Ishikawa (cell line): ENCODE measurements around the gene PLA2G4F.
A peak's percentile ranks its signal among the peaks of the same experiment; 100 is the strongest.

Experiments used
- CEBPB ChIP-seq: IDR thresholded peaks from 2 replicates; pipeline ENCODE4 v1.6.1; 2012
- CREB1 ChIP-seq: IDR thresholded peaks from 2 replicates; pipeline ENCODE4 v1.6.1; 2012; ENCODE audit warnings: low read depth
- EGR1 ChIP-seq: IDR thresholded peaks from 2 replicates; pipeline ENCODE4 v1.6.1; 2012
- EP300 ChIP-seq: IDR thresholded peaks from 2 replicates; pipeline ENCODE4 v1.6.1; 2012; ENCODE audit warnings: borderline replicate concordance
- FOXM1 ChIP-seq: IDR thresholded peaks from 2 replicates; pipeline ENCODE4 v1.6.1; 2012; ENCODE audit warnings: low read depth, borderline replicate concordance
- NFIC ChIP-seq: IDR thresholded peaks from 2 replicates; pipeline ENCODE4 v1.6.1; 2012
- RAD21 ChIP-seq: IDR thresholded peaks from 2 replicates; pipeline ENCODE4 v1.6.1; 2012; ENCODE audit warnings: low read depth
- TAF1 ChIP-seq: IDR thresholded peaks from 2 replicates; pipeline ENCODE4 v1.6.1; 2012; ENCODE audit warnings: low read depth, mild to moderate bottlenecking
- TCF12 ChIP-seq: IDR thresholded peaks from 2 replicates; pipeline ENCODE4 v1.6.1; 2012; ENCODE audit warnings: low read depth
- TEAD4 ChIP-seq: IDR thresholded peaks from 2 replicates; pipeline ENCODE4 v1.6.1; 2012
- YY1 ChIP-seq: IDR thresholded peaks from 2 replicates; pipeline ENCODE4 v1.6.1; 2012; ENCODE audit warnings: low read depth
- ZBTB7A ChIP-seq: IDR thresholded peaks from 2 replicates; pipeline ENCODE4 v1.6.1; 2012; ENCODE audit warnings: low read depth
- TF ChIP-seq, protein P1 (sequence below): IDR thresholded peaks from 2 replicates; pipeline ENCODE4 v1.6.1; 2012
- TF ChIP-seq, protein P2 (sequence below): IDR thresholded peaks from 2 replicates; pipeline ENCODE4 v1.6.1; 2012
- TF ChIP-seq, protein P3 (sequence below): IDR thresholded peaks from 2 replicates; pipeline ENCODE4 v1.6.1; 2012; ENCODE audit warnings: low read depth, mild to moderate bottlenecking

PLA2G4F gene

DNA sequence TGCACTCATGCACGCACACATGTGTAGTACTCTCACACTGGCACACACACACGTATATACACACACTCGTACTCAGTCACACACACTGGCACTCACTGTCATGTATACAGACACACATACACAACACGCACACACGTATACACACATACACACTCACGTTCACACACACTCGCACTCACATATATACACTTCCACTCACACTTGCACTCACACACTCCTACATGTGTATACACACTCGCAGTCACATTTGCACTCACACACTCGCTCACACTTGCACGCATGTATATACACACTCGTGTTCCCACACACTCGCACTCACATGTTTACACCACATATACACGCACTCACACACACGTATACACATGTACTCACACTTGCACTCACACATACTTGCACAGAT is 1.5 kb downstream of the PLA2G4F start:
- TF ChIP-seq EGR1, result no peak
- TF ChIP-seq, protein P1, sequence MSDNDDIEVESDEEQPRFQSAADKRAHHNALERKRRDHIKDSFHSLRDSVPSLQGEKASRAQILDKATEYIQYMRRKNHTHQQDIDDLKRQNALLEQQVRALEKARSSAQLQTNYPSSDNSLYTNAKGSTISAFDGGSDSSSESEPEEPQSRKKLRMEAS, result no peak
- no peak for TF ChIP-seq TAF1
- no peak for TF ChIP-seq TCF12
- TF ChIP-seq CEBPB, result no peak
- TF ChIP-seq RAD21, result no peak
- TF ChIP-seq ZBTB7A, result no peak
- TF ChIP-seq NFIC, result no peak
- TF ChIP-seq, protein P2, sequence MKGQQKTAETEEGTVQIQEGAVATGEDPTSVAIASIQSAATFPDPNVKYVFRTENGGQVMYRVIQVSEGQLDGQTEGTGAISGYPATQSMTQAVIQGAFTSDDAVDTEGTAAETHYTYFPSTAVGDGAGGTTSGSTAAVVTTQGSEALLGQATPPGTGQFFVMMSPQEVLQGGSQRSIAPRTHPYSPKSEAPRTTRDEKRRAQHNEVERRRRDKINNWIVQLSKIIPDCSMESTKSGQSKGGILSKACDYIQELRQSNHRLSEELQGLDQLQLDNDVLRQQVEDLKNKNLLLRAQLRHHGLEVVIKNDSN, result no peak
- TF ChIP-seq, protein P3, sequence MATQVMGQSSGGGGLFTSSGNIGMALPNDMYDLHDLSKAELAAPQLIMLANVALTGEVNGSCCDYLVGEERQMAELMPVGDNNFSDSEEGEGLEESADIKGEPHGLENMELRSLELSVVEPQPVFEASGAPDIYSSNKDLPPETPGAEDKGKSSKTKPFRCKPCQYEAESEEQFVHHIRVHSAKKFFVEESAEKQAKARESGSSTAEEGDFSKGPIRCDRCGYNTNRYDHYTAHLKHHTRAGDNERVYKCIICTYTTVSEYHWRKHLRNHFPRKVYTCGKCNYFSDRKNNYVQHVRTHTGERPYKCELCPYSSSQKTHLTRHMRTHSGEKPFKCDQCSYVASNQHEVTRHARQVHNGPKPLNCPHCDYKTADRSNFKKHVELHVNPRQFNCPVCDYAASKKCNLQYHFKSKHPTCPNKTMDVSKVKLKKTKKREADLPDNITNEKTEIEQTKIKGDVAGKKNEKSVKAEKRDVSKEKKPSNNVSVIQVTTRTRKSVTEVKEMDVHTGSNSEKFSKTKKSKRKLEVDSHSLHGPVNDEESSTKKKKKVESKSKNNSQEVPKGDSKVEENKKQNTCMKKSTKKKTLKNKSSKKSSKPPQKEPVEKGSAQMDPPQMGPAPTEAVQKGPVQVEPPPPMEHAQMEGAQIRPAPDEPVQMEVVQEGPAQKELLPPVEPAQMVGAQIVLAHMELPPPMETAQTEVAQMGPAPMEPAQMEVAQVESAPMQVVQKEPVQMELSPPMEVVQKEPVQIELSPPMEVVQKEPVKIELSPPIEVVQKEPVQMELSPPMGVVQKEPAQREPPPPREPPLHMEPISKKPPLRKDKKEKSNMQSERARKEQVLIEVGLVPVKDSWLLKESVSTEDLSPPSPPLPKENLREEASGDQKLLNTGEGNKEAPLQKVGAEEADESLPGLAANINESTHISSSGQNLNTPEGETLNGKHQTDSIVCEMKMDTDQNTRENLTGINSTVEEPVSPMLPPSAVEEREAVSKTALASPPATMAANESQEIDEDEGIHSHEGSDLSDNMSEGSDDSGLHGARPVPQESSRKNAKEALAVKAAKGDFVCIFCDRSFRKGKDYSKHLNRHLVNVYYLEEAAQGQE, result no peak
- TF ChIP-seq YY1, result no peak
- TF ChIP-seq EP300, result no peak
- TF ChIP-seq CREB1, result no peak
- no peak for TF ChIP-seq TEAD4
- TF ChIP-seq FOXM1, result no peak

DNA sequence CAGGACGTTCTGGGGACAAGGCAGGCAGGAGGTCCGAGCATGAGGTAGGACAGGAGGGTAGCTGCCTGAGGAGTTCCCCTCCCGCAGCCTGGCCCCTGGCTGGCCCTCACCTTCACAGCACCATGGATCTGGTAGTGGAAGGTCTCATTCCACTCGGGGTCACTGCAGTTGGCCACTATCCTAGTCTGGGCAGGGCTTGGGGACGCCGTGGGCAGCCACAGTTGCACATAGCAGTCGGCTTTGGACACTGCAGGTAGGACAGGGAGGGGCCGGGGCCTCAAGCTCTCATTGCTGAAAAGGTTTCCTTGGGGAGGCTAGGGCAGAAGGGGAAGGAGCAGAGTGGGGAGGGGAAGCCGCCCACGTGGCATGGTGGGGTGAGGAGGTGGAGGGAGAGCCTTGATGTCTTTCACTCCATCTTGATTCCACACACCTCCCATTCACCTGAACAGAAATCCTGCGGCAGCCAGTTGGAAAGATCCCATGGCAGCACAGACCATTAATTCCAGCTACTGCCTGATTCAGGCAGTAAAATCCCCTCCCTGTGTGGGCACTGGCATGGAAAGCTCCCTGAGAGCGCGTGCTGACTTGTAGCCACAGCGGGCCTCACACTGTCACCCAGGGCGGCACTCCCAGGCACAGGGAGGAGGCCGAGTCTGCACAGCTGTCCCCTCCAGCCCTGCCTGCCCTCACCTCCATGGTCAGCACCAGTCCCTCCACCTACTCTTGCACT is 2.1 kb downstream of the PLA2G4F start:
- no peak for TF ChIP-seq NFIC
- no peak for TF ChIP-seq CREB1
- TF ChIP-seq, protein P1, result peak; percentile 39; the same call in 1 of the 2 replicates
- TF ChIP-seq ZBTB7A, result no peak
- no peak for TF ChIP-seq TAF1
- TF ChIP-seq, protein P3, result no peak

DNA sequence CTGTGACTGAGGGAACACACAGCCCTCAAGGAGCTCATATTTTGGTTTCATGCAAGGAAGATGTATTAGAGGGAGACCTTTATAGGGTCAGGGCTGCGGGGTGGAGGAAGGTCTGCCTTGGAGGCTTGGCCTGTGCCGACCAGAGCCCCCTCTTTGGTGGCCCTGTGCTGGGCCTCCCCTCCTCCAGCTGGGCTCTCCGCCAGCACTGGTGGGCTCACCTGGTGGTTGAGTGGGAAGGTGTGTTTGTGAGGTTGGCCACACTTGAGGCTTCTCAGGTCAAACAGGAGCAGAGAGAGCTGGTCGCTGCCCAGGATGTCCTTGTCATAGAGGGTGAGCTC is 2.6 kb downstream of the PLA2G4F start:
- TF ChIP-seq TEAD4 (no peak), TAF1 (no peak), NFIC (no peak), TCF12 (no peak), YY1 (no peak), ZBTB7A (no peak)
- TF ChIP-seq, protein P1, result no peak
- TF ChIP-seq, protein P2, result no peak

DNA sequence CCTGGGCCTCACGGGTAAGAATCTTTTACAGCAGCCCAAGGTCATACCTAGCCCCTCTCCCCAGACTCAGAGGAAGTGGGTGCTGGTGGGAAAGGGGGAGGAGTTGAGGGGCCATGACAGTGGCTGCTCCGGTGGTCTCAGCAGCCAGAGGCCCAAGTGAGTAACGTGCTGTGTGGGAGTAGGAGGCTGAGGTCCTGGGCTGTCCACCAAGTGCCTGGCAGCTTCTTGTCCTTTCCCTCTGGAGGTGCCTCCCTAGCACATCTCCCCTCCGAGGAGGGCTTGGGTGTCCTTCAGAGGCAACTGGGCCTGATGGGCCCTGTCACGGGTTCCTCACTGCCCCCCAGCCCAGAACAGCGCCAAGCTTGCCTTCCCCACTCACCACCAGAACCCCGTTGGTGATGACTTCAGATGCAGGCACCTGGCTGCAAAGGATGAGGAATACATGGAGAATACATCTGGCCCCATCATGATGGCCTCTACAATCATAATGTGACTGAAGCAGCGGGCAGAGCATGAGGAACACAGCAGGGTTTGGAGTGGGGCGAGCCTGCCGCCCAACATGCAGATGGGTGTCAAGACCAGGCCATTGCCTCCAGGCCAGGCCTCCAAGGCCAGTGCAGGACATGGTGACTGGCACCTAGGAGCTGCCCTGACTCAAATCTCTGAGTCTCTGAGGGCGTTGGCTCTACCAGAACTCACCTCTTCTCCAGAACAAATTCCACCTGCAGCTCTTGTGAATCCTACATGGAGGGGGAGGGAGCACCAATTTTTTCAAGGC is 3.3 kb downstream of the PLA2G4F start:
- TF ChIP-seq ZBTB7A, result no peak
- no peak for TF ChIP-seq TCF12
- no peak for TF ChIP-seq EP300
- TF ChIP-seq, protein P2, result no peak
- TF ChIP-seq FOXM1, result no peak
- no peak for TF ChIP-seq TAF1
- TF ChIP-seq, protein P1, result no peak
- TF ChIP-seq, protein P3, result no peak
- no peak for TF ChIP-seq YY1
- no peak for TF ChIP-seq EGR1
- TF ChIP-seq CEBPB, result no peak
- TF ChIP-seq TEAD4, result no peak
- TF ChIP-seq RAD21, result no peak
- TF ChIP-seq CREB1, result no peak
- no peak for TF ChIP-seq NFIC
